Neural progenitor cell (in vitro differentiated cells): ENCODE data around the gene BCAR1. TPM values are rescaled to one million over a fixed set of nuclear protein-coding genes. Genes with fewer than 3 reads are reported as not detected.

ENCODE experiments used
- DNase-seq: peaks from one replicate; pipeline ENCODE4 v3.0.0-alpha.2; 2016; ENCODE audit warnings: low spot score
- H2AFZ ChIP-seq: fragments of 200-600 bp; sonication (generic); replicated peaks from 2 replicates; pipeline ENCODE4 v1.6.1; 2016; ENCODE audit warnings: antibody characterized with exemption
- H3F3A ChIP-seq: fragments of 200-600 bp; sonication (generic); 2 replicates; pipeline ENCODE4 v1.6.1; 2016; ENCODE audit warnings: antibody characterized with exemption, low read depth
- H3K27ac ChIP-seq: fragments of 200-600 bp; sonication (generic); 2 replicates; pipeline ENCODE4 v1.5.1; 2016; ENCODE audit warnings: mild to moderate bottlenecking
- H3K27me3 ChIP-seq: fragments of 200-600 bp; sonication (generic); 2 replicates; pipeline ENCODE4 v1.6.1; 2016; ENCODE audit warnings: mild to moderate bottlenecking, moderate library complexity
- H3K36me3 ChIP-seq: fragments of 200-600 bp; sonication (generic); 2 replicates; pipeline ENCODE4 v1.5.1; 2016
- H3K4me1 ChIP-seq: fragments of 200-600 bp; sonication (generic); 2 replicates; pipeline ENCODE4 v1.6.1; 2016; ENCODE audit warnings: mixed run types
- H3K4me2 ChIP-seq: fragments of 200-600 bp; sonication (generic); 2 replicates; pipeline ENCODE4 v1.6.1; 2016
- H3K4me3 ChIP-seq: fragments of 200-600 bp; sonication (generic); 2 replicates; pipeline ENCODE4 v1.5.1; 2016
- H3K79me2 ChIP-seq: fragments of 200-600 bp; sonication (generic); 2 replicates; pipeline ENCODE4 v1.6.1; 2016; ENCODE audit warnings: low read depth
- H3K9ac ChIP-seq: fragments of 200-600 bp; sonication (generic); 2 replicates; pipeline ENCODE4 v1.6.1; 2016
- H3K9me3 ChIP-seq: fragments of 200-600 bp; sonication (generic); 2 replicates; pipeline ENCODE4 v1.5.1; 2016; ENCODE audit warnings: low read depth
- H4K20me1 ChIP-seq: fragments of 200-600 bp; sonication (generic); 2 replicates; pipeline ENCODE4 v1.6.1; 2016; ENCODE audit warnings: low read depth
- H3K27ac Mint-ChIP-seq: 3 replicates; pipeline ENCODE4 v1.8.0; 2021; ENCODE audit warnings: mixed read lengths
- H3K27me3 Mint-ChIP-seq: 2 replicates; pipeline ENCODE4 v1.8.0; 2022; ENCODE audit warnings: low read depth, mild to moderate bottlenecking, inconsistent platforms, moderate library complexity, mixed read lengths; ENCODE audit not compliant: insufficient read depth
- H3K36me3 Mint-ChIP-seq: 3 replicates; pipeline ENCODE4 v1.8.0; 2021; ENCODE audit warnings: mixed read lengths
- H3K4me1 Mint-ChIP-seq: 3 replicates; pipeline ENCODE4 v1.8.0; 2021; ENCODE audit warnings: mixed read lengths
- H3K4me3 Mint-ChIP-seq: 3 replicates; pipeline ENCODE4 v1.8.0; 2021; ENCODE audit warnings: mild to moderate bottlenecking, moderate library complexity, mixed read lengths
- H3K9me3 Mint-ChIP-seq: 3 replicates; pipeline ENCODE4 v1.8.0; 2020; ENCODE audit warnings: mixed read lengths
- EZH2 ChIP-seq: fragments of 200-600 bp; sonication (generic); IDR thresholded peaks from 2 replicates; pipeline ENCODE4 v1.6.1; 2017; ENCODE audit warnings: antibody characterized with exemption, mild to moderate bottlenecking, moderate library complexity
- EZH2phosphoT487 ChIP-seq: fragments of 200-600 bp; sonication (generic); IDR thresholded peaks from 2 replicates; pipeline ENCODE4 v1.6.1; 2017; ENCODE audit warnings: antibody characterized with exemption
- total RNA-seq: library from RNA; depleted of rRNA; stranded (reverse); fragments of >200 nt; gene quantifications from 2 replicates; pipeline ENCODE4 v1.2.3, GENCODE V29; 2015; ENCODE audit warnings: low replicate concordance
- TF ChIP-seq, protein P1 (sequence below): fragments of 200-600 bp; sonication (generic); IDR thresholded peaks from 2 replicates; pipeline ENCODE4 v1.5.1; 2017; ENCODE audit warnings: antibody characterized with exemption, mild to moderate bottlenecking

Gene BCAR1
- total RNA-seq, 1 donor from 2014 or later, result 10.9 TPM

DNA sequence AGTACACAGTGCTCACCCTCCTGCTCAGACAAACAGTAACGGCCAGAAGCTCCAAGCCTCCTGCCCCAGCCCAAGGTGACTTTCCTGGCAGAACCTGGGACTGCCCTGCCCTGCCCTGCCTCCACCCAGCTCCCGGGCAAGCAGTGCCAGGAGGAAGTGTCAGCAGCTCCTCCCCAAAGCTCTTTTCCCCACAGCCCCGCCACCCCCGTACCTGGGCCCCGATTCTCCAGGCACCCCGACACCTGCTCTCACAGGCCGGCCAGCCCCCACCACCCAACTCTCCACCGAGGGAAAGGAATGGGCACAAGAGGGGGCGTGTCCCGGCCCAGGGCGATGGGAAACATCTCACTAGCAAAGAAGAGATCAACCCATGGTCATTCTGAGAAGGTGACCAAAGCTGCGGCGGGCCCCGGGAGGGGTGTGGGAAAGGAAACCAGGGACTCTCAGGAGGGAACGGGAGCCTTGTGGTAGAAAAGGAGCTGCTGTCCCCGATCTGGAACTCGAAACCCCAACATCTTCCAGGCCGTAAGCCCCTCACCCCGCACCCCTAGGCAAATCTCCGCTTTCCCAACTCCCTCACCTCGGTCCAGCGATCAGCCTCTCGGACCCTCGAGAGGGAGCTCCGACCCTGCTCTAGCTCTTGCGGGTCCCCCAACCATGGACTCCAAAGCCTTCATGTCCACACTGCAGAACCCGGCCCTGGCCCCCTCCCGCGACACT is 1.2 kb downstream of the BCAR1 start:
- peaks cover 39% of the 10 kb centered on the region for H3K4me1 ChIP-seq
- no peak for DNase-seq
- peak overlapping the region; percentile 88 for H3K4me3 Mint-ChIP-seq

DNA sequence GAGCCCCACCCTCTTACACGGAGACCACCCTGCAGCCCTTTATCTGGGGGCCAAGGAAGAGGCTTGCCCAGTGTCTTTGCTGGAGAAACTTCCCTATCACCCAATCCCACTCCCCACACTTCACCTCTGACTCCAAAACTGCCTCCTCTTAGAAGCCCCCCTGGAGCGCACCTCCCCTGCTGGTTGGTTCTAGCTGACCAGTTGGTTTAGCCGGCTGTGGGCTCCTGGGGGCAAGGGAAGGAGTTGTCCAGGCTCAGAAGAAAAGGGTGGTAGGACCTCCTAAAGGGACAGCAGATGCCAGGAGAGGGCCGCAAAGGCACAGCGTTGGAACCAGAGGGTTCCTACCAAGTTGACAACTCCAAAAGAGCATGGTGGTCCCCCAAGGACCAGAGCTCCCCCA is 2.0 kb downstream of the BCAR1 start:
- Mint-ChIP-seq H3K27ac (no peak overlapping the region), H3K36me3 (peaks cover 4% of the 10 kb centered on the region), H3K9me3 (no peaks in the 10 kb centered on the region), H3K4me3 (peak overlapping the region; percentile 88), H3K27me3 (peaks cover 10% of the 10 kb centered on the region), H3K4me1 (peaks cover 77% of the 10 kb centered on the region)
- H4K20me1 ChIP-seq, result peaks cover 94% of the 10 kb centered on the region
- H2AFZ ChIP-seq, result no peak overlapping the region
- H3K9me3 ChIP-seq, result no peaks in the 10 kb centered on the region
- H3K4me3 ChIP-seq, result no peak overlapping the region
- no peaks in the 10 kb centered on the region for H3K36me3 ChIP-seq
- DNase-seq, result no peak
- no peak overlapping the region for H3K9ac ChIP-seq
- peaks cover 24% of the 10 kb centered on the region for H3F3A ChIP-seq
- H3K4me2 ChIP-seq, result peak overlapping the region; percentile 99
- no peak overlapping the region for H3K27ac ChIP-seq
- H3K27me3 ChIP-seq, result peaks cover 11% of the 10 kb centered on the region
- peaks cover 47% of the 10 kb centered on the region for H3K4me1 ChIP-seq
- H3K79me2 ChIP-seq, result peaks cover 76% of the 10 kb centered on the region
- TF ChIP-seq EZH2phosphoT487 (no peak), EZH2 (no peak)
- TF ChIP-seq, protein P1, sequence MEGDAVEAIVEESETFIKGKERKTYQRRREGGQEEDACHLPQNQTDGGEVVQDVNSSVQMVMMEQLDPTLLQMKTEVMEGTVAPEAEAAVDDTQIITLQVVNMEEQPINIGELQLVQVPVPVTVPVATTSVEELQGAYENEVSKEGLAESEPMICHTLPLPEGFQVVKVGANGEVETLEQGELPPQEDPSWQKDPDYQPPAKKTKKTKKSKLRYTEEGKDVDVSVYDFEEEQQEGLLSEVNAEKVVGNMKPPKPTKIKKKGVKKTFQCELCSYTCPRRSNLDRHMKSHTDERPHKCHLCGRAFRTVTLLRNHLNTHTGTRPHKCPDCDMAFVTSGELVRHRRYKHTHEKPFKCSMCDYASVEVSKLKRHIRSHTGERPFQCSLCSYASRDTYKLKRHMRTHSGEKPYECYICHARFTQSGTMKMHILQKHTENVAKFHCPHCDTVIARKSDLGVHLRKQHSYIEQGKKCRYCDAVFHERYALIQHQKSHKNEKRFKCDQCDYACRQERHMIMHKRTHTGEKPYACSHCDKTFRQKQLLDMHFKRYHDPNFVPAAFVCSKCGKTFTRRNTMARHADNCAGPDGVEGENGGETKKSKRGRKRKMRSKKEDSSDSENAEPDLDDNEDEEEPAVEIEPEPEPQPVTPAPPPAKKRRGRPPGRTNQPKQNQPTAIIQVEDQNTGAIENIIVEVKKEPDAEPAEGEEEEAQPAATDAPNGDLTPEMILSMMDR, result no peak

More for the DNA sequence above, 1.2 kb downstream of the BCAR1 start:
- H3K4me3 ChIP-seq, result peak overlapping the region; percentile 90
- peak overlapping the region; percentile 72 for H3K9ac ChIP-seq
- peaks cover 13% of the 10 kb centered on the region for H3K27me3 Mint-ChIP-seq
- peak overlapping the region; percentile 37 for H3K27ac Mint-ChIP-seq
- peak overlapping the region; percentile 99 for H3K4me2 ChIP-seq
- H3K36me3 ChIP-seq, result no peaks in the 10 kb centered on the region
- no peaks in the 10 kb centered on the region for H3K9me3 ChIP-seq
- H2AFZ ChIP-seq, result no peak overlapping the region
- H3K4me1 Mint-ChIP-seq, result peaks cover 76% of the 10 kb centered on the region
- H3K27me3 ChIP-seq, result peaks cover 11% of the 10 kb centered on the region
- H4K20me1 ChIP-seq, result peaks cover 93% of the 10 kb centered on the region
- no peak overlapping the region for H3K27ac ChIP-seq
- peaks cover 30% of the 10 kb centered on the region for H3F3A ChIP-seq
- peaks cover 4% of the 10 kb centered on the region for H3K36me3 Mint-ChIP-seq
- H3K79me2 ChIP-seq, result peaks cover 71% of the 10 kb centered on the region
- no peak for TF ChIP-seq EZH2phosphoT487
- TF ChIP-seq, protein P1, result no peak
- no peak for TF ChIP-seq EZH2
- no peaks in the 10 kb centered on the region for H3K9me3 Mint-ChIP-seq

DNA sequence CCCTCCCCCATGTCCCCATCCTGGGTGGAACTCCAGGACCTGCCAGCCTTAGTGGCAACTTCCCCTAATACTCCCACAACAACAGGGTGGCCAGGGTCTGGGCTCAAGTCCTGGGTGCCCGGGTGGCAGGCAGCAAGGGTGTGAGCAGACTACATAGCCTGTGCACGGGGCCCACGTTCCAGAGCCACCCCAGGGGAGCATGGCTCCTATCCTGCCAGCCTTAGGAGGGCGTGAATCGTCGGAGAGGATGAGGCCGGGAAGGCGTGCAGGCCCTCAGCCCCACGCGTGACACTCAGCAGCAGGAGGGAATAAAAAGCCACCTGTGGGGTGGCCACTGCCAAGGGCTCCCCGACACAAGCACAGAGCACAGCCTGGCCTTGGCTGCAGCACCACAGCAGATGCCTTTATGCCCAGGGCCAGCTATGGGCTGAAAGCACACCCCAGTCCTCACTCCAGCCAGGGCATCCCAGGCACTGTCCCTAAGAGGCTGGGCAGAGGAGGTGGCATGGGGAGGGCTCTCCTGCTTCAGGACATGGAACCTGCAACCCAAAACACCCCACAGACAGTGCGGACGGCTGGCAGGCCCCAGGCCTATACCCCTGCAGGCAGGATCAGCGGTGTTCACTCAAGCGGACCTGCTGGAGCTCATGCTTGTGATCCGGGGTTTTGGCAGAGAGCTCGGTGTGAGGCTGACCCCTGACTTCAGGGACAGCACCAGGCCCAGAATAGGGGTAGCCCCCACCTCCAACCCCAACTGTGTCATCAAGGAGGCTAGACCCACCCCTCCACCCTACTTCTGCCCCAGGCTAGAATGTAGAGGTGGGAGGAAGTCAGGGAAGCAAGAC is 2.7 kb downstream of the BCAR1 start:
- DNase-seq, result no peak
- peaks cover 94% of the 10 kb centered on the region for H4K20me1 ChIP-seq
- H3F3A ChIP-seq, result peaks cover 24% of the 10 kb centered on the region
- TF ChIP-seq EZH2, result no peak
- TF ChIP-seq, protein P1, result no peak
- TF ChIP-seq EZH2phosphoT487, result no peak
- no peak overlapping the region for H3K4me2 ChIP-seq
- H3K4me3 ChIP-seq, result no peak overlapping the region
- Mint-ChIP-seq H3K27ac (no peak overlapping the region), H3K36me3 (peaks cover 4% of the 10 kb centered on the region), H3K27me3 (peaks cover 10% of the 10 kb centered on the region), H3K4me1 (peaks cover 80% of the 10 kb centered on the region), H3K4me3 (peak overlapping the region; percentile 27), H3K9me3 (no peaks in the 10 kb centered on the region)
- H2AFZ ChIP-seq, result no peak overlapping the region
- H3K79me2 ChIP-seq, result peaks cover 77% of the 10 kb centered on the region
- no peak overlapping the region for H3K27ac ChIP-seq
- no peaks in the 10 kb centered on the region for H3K9me3 ChIP-seq
- no peak overlapping the region for H3K9ac ChIP-seq
- peaks cover 54% of the 10 kb centered on the region for H3K4me1 ChIP-seq
- no peaks in the 10 kb centered on the region for H3K36me3 ChIP-seq
- peaks cover 11% of the 10 kb centered on the region for H3K27me3 ChIP-seq
